ENCODE measurements around the gene SNCG. TPM values are rescaled to one million over a fixed set of nuclear protein-coding genes. Genes with fewer than 3 reads are reported as not detected.

SNCG gene
- total RNA-seq, 1 experiment from 2014 or later = 5.5 TPM

DNA sequence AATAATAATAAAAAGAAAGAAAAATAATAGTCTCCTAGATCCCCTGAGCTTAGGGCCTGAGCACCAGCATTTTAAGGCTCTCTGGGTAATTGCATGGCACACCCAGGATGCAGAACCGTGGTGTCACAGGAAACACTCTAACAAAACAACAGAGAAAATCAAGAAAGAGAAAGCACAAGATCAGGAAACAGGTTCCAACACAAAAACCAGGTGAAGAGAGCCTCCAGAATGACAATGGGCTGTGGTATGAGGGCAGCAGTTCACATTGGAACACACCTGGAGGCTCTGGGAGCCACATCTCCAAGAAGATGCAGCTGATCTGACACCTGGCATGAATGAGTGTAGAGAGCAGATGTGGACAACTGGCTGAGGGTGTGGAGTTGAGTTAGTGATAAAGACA lies 8.1 kb upstream of the SNCG start:
- Histone ChIP-seq H2BK15ac (ENCODE audit: low read depth, low read length) (no peak overlapping the region), H3K14ac (ENCODE audit: insufficient read depth, low read length) (no peak overlapping the region), H4K20me1 (ENCODE audit: control insufficient read depth, insufficient read depth, insufficient read length) (no peaks in the 10 kb centered on the region), H3K18ac (ENCODE audit: insufficient read length, low read depth, low read length) (no peak overlapping the region), H2AK5ac (ENCODE audit: insufficient read length, low read length) (no peak overlapping the region), H3K4me1 (ENCODE audit: insufficient read depth, low read length) (peaks cover 13% of the 10 kb centered on the region; the same call in 1 of the 2 replicates), H4K91ac (ENCODE audit: insufficient read length, low read depth, low read length) (no peak overlapping the region), H3K23ac (ENCODE audit: insufficient read length, low read depth, low read length) (no peak overlapping the region), H2AFZ (ENCODE audit: low read length) (no peak overlapping the region), H3K23me2 (ENCODE audit: insufficient read length, low read depth, low read length, poor library complexity, severe bottlenecking) (no peaks in the 10 kb centered on the region), H3T11ph (ENCODE audit: low read length) (no peak overlapping the region), H3K56ac (ENCODE audit: insufficient read length, low read depth, low read length) (no peak overlapping the region), H3K79me1 (ENCODE audit: insufficient read depth, low read depth, low read length, poor library complexity, severe bottlenecking) (no peaks in the 10 kb centered on the region), H3K9ac (ENCODE audit: extremely low read depth, insufficient read length, low read length) (no peak overlapping the region), H4K8ac (replicated peaks; ENCODE audit: insufficient read length, low read depth, low read length) (no peak overlapping the region), H3K4me2 (ENCODE audit: insufficient read depth, insufficient read length, low read length) (no peak overlapping the region), H2BK12ac (ENCODE audit: insufficient read length, low read depth, low read length) (no peak overlapping the region), H3K27ac (ENCODE audit: insufficient read length, low read depth, low read length) (no peak overlapping the region), H3K27me3 (ENCODE audit: insufficient read depth, low read length) (no peaks in the 10 kb centered on the region), H3K4ac (ENCODE audit: low read depth, low read length) (no peak overlapping the region), H2BK120ac (ENCODE audit: low read depth, low read length, poor library complexity, severe bottlenecking) (no peak overlapping the region), H2BK5ac (ENCODE audit: insufficient read length, low read length) (no peak overlapping the region), H3K79me2 (ENCODE audit: insufficient read depth, low read length) (no peaks in the 10 kb centered on the region), H4K5ac (ENCODE audit: insufficient read length, low read depth, low read length) (no peak overlapping the region), H2BK20ac (ENCODE audit: low read depth, low read length, poor library complexity, severe bottlenecking) (no peak overlapping the region), H3K9me3 (ENCODE audit: control insufficient read depth, low read depth, low read length) (peaks cover 6% of the 10 kb centered on the region)
- H3K27ac Mint-ChIP-seq = peak overlapping the region in 1 of 3 experiments; percentile 26; a peak in 1 of 7 replicates
- H3K27me3 Mint-ChIP-seq (ENCODE audit: low read depth) = peaks cover 8% of the 10 kb centered on the region
- WGBS (ENCODE audit: extremely low coverage, insufficient read length, low lambda C conversion rate) = no CpG with 5 or more reads among the region's 1 CpG
- peaks cover 38 to 40% of the 10 kb centered on the region in 2 experiments for H3K4me1 Mint-ChIP-seq
- peaks cover 22 to 32% of the 10 kb centered on the region in 2 experiments for H3K9me3 Mint-ChIP-seq
- no peak overlapping the region for H3K4me3 Mint-ChIP-seq
- DNase-seq = peak; percentile 27
- no peak for TF ChIP-seq CTCF (conservative IDR thresholded peaks at IDR 0.05)
- H3K36me3 Mint-ChIP-seq (ENCODE audit: insufficient read depth in 1 of 3, low read depth in 3 of 3) = peaks cover 16 to 29% (median 20%) of the 10 kb centered on the region in 3 experiments
